Suprapubic skin (tissue), 4 donors: Measurements from ENCODE around the gene CIITA. TPM values are rescaled to one million over a fixed set of nuclear protein-coding genes. Genes with fewer than 3 reads are reported as not detected.

ENCODE experiments used
- DNase-seq, 2 donors: peaks; one replicate each; pipeline ENCODE4 v3.0.0-alpha.2; 2019; ENCODE audit warnings: low spot score in 2 of 2
- H3K27ac ChIP-seq: fragments of 200-600 bp; sonication (generic); one replicate; pipeline ENCODE4 v1.5.1; 2019
- H3K27me3 ChIP-seq: fragments of 200-600 bp; sonication (generic); one replicate; pipeline ENCODE4 v1.5.1; 2019
- H3K36me3 ChIP-seq: fragments of 200-600 bp; sonication (generic); one replicate; pipeline ENCODE4 v1.5.1; 2019
- H3K4me1 ChIP-seq: fragments of 200-600 bp; sonication (generic); one replicate; pipeline ENCODE4 v1.5.1; 2019
- H3K4me3 ChIP-seq: fragments of 200-600 bp; sonication (generic); one replicate; pipeline ENCODE4 v1.5.1; 2019; ENCODE audit warnings: mild to moderate bottlenecking
- H3K9me3 ChIP-seq: fragments of 200-600 bp; sonication (generic); one replicate; pipeline ENCODE4 v1.5.1; 2019
- CTCF ChIP-seq, 2 donors: fragments of 200-600 bp in 1 of 2; fragments of 450-650 bp in 1 of 2; sonication (generic) in 1 of 2; IDR thresholded peaks; one replicate each; pipeline ENCODE4 v1.5.1; 2016 to 2019; ENCODE audit warnings: antibody characterized with exemption in 2 of 2, mild to moderate bottlenecking in 1 of 2, moderate library complexity in 1 of 2
- EP300 ChIP-seq: sonication (generic); formaldehyde crosslinking; IDR thresholded peaks from one replicate; pipeline ENCODE4 v1.6.1; 2017; ENCODE audit warnings: antibody characterized with exemption
- POLR2A ChIP-seq, 2 donors: fragments of 450-650 bp; IDR thresholded peaks; one replicate each; pipeline ENCODE4 v1.6.1; 2017; ENCODE audit warnings: antibody characterized with exemption in 2 of 2, mild to moderate bottlenecking in 2 of 2, moderate library complexity in 2 of 2
- POLR2AphosphoS5 ChIP-seq, 3 donors: sonication (generic); formaldehyde crosslinking; IDR thresholded peaks; one replicate each; pipeline ENCODE4 v1.6.1; 2017; ENCODE audit warnings: antibody characterized with exemption in 3 of 3
- WGBS: methylation state at CpG from one replicate; pipeline ENCODE4 v1.1.5; 2018; 5-methylcytosine and 5-hydroxymethylcytosine counted together
- total RNA-seq, 4 donors: library from RNA; depleted of rRNA; stranded (reverse); fragments of >200 nt; gene quantifications; one replicate each; pipeline ENCODE4 v1.1.0, GENCODE V29; 2016

CIITA gene
- total RNA-seq, 4 donors from 2014 or later: 9.7 to 35.2 (median 18.5) TPM

DNA sequence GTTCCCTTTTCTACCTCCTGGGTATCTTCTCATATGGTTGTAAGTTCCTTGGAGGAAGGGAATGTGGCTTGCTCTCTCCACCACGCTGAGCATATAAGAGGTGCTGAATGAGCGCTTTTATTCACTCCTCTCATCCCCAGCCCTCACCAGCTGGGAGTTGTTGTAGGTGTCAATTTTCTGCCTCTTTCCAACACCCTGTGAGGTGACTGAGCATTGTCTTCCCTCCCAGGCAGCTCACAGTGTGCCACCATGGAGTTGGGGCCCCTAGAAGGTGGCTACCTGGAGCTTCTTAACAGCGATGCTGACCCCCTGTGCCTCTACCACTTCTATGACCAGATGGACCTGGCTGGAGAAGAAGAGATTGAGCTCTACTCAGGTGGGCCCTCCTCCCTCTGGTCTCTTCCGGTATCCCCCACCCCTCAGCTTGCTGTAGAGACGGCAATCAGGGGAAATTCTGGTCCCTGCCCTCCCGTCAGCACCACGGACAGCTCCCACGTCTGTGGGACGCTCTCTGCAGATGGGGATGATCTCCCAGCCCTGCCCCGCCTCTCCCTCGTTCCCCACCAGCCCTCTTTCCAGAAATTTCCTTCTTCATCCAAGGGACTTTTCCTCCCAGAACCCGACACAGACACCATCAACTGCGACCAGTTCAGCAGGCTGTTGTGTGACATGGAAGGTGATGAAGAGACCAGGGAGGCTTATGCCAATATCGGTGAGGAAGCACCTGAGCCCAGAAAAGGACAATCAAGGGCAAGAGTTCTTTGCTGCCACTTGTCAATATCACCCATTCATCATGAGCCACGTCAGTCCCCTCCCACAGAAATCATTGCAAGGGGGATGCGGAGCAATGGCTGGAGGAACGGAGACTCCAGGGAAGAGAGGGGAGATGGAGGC is 18.3 kb downstream of the CIITA start:
- no peak for DNase-seq
- Histone ChIP-seq H3K36me3 (peaks cover 2% of the 10 kb centered on the region), H3K4me1 (no peaks in the 10 kb centered on the region), H3K4me3 (no peak overlapping the region), H3K27ac (no peak overlapping the region), H3K9me3 (no peaks in the 10 kb centered on the region), H3K27me3 (no peaks in the 10 kb centered on the region)
- 37% methylated on average over 16 of the region's 17 CpGs for WGBS
- TF ChIP-seq POLR2A (IDR thresholded peaks at IDR 0.05) (no peak), EP300 (no peak), CTCF (IDR thresholded peaks at IDR 0.05) (no peak), POLR2AphosphoS5 (IDR thresholded peaks at IDR 0.05) (no peak)

- Histone ChIP-seq H3K27ac (no peak overlapping the region), H3K4me1 (no peaks in the 10 kb centered on the region), H3K4me3 (no peak overlapping the region), H3K27me3 (no peaks in the 10 kb centered on the region), H3K36me3 (peaks cover 2% of the 10 kb centered on the region), H3K9me3 (no peaks in the 10 kb centered on the region)
- WGBS: 65% methylated on average over 3 of the region's 3 CpGs
- DNase-seq: no peak
- TF ChIP-seq EP300 (no peak), POLR2A (IDR thresholded peaks at IDR 0.05) (no peak), CTCF (IDR thresholded peaks at IDR 0.05) (no peak), POLR2AphosphoS5 (IDR thresholded peaks at IDR 0.05) (no peak)
These were observed 19.2 kb downstream of the CIITA start for GRCh38 chr16:10896165-10896564.

DNA sequence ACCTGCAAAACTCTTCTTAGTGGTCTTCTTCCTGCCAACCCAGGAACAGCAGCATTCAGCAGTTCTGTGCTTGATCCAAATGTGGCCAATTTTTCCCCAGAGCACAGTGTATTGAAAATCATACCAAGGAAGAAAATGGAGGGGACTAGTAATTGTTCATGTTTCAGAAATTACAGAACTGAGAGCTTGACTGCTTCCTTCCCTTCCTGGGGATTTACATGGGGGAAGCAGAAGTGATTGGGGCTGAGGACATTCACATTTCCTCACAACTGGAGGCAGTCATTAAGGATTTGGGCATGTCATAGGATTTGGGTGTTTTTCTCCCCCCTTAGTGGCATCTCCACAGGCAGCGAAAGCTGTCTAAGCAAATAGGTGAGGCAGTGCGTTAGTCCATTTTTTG is 19.7 kb downstream of the CIITA start:
- peaks cover 2% of the 10 kb centered on the region for H3K36me3 ChIP-seq
- no peak overlapping the region for H3K4me3 ChIP-seq
- no peak for DNase-seq
- no peak overlapping the region for H3K27ac ChIP-seq
- H3K9me3 ChIP-seq: no peaks in the 10 kb centered on the region
- TF ChIP-seq EP300 (no peak), CTCF (IDR thresholded peaks at IDR 0.05) (no peak), POLR2A (IDR thresholded peaks at IDR 0.05) (no peak), POLR2AphosphoS5 (IDR thresholded peaks at IDR 0.05) (no peak)
- H3K27me3 ChIP-seq: no peaks in the 10 kb centered on the region
- WGBS: 98% methylated on average over 2 of the region's 2 CpGs
- H3K4me1 ChIP-seq: no peaks in the 10 kb centered on the region

DNA sequence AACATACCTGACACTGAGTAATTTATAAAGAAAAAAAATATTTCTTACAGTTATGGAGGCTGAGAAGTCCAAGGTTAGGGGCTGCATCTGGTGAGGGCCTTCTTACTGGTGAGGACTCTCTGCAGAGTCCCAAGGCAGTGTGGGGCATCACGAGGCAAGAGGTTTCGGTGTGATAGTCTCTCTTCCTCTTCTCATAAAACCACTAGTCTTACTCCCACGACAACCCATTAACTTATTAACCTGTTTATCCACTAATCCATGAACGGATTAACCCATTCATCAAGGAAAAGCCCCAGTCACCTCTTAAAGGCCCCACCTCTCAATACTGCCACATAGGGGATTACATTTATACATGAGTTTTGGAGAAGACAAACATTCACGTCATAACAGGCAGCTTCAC is 20.1 kb downstream of the CIITA start:
- Histone ChIP-seq H3K4me3 (no peak overlapping the region), H3K27ac (no peak overlapping the region)

More for the DNA sequence above, 20.1 kb downstream of the CIITA start:
- Histone ChIP-seq H3K4me1 (no peaks in the 10 kb centered on the region), H3K9me3 (no peaks in the 10 kb centered on the region), H3K36me3 (peaks cover 2% of the 10 kb centered on the region), H3K27me3 (no peaks in the 10 kb centered on the region)
- no peak for DNase-seq
- no peak for TF ChIP-seq EP300
- no peak for TF ChIP-seq POLR2AphosphoS5 (IDR thresholded peaks at IDR 0.05)
- no peak for TF ChIP-seq CTCF (IDR thresholded peaks at IDR 0.05)
- no peak for TF ChIP-seq POLR2A (IDR thresholded peaks at IDR 0.05)
- 77% methylated on average over 5 of the region's 5 CpGs for WGBS
